ENCODE results near the gene SNX1.
"Not testable (repeated sequence)": the region's sequence is repeated elsewhere in the genome, so short reads cannot be mapped to it uniquely, and the experiment has no call there.

SNX1 gene, protein sequence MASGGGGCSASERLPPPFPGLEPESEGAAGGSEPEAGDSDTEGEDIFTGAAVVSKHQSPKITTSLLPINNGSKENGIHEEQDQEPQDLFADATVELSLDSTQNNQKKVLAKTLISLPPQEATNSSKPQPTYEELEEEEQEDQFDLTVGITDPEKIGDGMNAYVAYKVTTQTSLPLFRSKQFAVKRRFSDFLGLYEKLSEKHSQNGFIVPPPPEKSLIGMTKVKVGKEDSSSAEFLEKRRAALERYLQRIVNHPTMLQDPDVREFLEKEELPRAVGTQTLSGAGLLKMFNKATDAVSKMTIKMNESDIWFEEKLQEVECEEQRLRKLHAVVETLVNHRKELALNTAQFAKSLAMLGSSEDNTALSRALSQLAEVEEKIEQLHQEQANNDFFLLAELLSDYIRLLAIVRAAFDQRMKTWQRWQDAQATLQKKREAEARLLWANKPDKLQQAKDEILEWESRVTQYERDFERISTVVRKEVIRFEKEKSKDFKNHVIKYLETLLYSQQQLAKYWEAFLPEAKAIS

DNA sequence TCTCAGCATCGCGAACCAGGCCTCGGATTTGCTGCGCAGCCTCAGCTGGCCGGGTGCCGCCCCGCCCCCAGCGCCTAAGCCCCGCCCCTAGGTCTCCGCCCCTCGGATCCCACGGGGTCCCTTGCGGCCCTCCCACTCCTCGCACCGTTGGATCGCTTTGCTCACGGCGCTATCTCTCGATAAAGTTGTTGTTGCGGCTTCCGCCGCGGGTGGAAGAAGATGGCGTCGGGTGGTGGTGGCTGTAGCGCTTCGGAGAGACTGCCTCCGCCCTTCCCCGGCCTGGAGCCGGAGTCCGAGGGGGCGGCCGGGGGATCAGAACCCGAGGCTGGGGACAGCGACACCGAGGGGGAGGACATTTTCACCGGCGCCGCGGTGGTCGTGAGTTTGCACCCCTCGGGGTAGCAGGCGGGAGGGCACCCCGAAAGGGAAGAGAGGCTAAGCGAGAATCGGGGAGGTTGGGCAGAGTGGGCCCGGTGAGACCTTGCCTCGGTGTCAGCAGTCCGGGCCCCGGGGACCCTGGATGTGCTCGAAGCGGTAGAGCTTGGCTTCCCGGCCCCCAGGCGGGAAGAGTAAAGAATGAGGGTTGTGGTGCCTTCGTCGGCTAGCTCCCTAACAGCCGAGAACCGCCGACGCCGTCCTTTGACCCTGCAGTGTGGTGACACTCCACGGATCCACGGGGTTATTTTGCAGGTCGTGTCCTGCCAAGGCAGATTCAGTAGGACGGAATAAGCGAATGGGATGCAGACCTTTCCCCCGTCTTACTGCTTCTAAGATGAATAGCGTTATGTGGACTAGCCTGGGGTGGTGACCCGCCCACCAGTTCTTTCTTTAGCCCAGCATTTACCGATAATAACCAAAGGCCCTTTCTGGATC, at the start of gene SNX1:
TSS of gene SNX1 (plus strand) at position 188 of the 873 bp plus-strand sequence. CDS start at position 220, 32 bp downstream.
- FAIRE-seq = no peak

DNA sequence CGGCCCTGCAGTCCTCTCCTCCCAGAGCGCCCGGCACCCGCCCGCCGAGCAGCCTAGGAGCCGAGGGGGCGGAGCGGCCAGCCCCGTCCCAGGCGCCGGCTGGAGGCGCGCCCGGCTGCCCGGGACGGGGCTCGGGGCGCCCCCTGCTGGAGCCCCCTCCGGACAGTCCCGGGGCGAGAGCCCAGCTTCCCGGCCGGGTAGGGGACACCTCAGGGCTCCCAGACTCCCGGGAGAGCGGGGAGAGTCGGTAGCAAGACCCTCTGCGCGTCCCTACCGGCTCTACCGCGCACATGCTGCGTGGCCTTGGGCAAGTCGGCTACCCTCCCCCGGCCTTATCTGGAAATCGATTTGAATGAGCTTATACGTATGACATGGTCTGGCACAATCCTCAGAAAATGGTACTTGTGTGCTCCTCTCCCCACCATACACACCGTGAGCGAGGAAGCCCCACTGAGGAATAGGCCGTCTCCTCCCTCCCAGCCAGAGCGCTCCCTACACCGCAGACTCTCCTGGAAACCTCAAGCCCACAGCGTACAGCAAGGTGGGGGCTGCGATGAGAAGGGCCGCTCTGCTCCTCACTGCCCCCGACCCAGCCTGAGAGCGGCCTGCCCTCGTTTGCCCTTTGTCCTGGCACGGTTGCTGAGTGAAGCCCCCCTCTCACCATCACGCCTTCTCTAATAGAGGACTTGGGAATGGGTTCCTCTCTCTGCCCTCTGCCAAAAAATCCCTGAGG, 49.2 kb upstream of the SNX1 start, which contains the start of gene DAPK2:
TSS of gene DAPK2 (minus strand) at position 65 of the 733 bp plus-strand sequence. CDS start 6,224 bp downstream, outside the sequence.
- FAIRE-seq = no peak

DNA sequence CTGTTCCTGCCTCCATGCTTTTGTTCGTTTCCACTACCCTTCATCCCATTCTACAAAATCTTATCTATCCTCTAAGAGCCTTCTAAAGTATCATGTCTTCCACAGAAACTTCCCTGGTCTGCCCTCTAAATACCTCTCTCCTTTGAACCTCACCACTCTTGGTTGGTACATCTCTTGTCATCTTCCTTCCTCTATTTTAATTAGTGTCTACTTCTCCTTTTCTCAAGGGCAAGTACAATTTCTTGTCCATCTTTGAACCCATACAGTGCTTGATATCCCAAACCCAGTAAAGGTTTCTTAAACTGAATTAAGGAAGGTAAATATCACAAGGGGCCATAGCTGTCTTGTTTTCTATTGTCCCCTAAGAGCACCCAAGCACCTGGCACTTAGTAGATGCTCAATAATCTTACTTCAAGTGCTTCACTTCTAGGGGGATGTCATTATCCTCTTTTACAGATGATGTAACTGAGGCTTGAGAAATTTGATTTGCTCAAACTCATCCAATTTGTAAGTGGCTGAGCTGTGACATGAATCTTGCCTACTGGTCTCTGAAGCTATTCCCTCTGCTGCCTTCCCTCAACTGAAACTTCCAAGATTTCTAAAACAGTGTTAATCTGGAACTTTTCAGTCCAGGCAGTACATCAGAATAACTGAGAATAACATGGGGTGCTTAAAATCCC, 46.9 kb upstream of the SNX1 start:
- no peak for FAIRE-seq

DNA sequence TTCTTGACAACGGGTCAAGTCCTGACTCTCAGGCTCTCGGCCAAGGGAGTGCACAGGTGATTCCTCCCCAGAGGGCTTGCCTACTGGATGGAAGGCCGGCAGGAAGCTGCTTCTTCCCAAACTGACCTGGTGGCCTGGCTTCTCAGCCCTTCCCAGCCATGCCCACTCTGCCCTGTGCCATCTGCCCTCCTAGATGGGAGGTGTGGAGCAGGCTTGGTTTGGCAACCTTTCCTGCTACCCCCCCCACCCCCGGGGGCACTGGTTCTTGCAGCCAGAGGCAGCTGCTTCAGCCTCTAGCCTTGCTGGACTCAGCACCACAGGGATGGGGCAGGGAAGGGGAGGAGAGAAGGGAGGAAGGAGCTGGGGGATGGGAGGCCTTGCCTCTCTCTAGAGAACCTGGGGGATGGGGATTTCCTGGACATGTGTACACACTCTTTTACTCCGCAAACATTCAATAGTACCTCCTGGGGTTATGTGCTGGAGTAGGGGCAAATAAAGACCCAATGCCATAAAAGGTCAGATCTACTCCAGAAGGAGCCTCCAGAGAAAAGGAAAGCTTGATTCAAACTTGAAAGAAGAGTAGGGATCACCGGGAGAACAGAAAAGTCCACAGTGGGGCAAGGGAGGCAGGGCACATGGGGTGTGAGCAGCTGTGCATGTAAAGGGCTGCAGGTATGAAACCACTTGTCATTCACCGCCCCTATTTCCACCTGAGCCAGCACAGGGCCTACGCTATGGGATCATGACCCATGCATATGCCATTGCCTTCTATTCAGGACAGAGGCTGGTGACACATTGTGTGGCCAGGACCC, 45.3 kb upstream of the SNX1 start:
- FAIRE-seq = no peak

DNA sequence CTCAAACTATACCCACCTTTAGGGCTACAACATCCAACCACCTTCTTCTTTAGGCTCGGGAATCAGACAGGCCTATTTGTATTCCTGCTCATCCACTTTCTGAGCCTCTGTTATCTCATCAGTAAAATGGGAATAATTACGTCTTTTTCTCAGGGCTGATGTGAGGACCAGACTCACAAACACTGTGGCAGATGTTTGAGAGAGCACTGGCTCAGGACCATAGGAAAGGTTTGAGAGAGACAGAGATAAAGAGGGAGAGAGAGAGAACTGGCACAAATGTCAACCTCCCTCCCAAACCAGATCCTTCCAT, 44.7 kb upstream of the SNX1 start:
- no peak for FAIRE-seq

DNA sequence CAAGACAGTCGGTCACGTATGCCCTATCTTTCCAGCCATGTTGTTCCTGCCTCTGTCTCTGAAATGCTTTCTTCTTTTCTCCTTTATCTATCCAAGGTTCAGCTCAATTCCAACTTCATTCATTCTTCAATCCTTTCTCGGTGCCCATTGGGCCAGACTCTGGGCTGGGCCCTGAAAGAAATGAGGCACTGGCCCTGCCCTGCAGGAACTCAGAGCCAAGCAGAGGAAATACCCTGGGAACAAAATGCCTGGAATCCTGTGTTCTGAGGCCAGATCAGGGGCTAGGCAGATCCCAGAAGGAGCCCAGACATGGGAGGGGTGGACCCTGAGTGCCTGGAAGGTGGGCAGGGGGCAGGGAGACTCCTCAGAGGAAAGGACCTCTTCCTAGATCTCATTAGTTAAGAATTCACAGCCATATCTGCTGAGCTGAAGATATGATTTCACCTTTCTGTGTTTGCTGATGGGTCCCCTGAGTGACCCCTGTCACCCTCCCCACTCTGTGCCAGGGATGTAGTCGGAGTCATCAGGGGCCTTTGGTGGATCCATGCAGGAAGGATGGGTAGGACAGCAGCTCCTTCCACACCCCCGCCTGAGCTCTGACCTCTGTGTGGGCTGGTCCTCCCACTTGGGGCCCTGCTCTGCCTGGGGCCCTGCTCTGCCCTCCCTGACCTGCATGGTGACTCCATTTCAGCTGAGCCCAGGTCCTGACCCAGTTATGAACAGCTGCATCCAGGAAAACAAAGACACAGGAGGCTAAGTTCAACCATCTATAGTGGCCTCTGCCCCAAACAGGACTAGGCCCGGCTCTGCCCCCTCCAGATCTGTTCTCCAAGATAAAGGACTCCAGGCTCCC, 44.1 kb upstream of the SNX1 start:
- no peak for FAIRE-seq

DNA sequence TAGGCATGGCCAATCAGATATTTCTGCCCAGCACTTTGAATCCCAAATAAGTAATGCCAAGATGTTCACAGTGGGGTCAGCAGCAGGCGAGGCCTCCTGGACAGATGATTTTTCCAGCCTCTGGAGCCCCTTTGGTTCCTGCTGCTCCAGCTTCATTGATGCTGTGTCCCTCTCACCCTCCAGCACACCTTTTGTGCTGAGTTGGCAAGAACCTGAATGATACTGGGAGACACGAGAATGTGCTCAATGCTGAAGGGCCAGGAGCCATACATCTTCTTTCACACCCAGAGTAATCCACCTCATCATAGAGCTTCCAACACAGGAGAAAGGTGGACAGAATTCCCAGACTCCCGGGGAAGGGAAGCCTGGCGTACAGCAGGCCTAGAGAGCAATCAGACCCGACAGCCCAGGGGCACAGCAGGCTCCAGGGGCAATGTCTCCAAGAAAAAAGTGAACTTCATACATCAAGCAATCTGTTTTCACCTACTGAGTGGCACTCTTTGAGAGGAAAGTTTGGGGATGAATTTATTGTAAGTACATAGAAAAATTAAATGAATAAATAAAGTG, 42.8 kb upstream of the SNX1 start:
- FAIRE-seq = no peak

DNA sequence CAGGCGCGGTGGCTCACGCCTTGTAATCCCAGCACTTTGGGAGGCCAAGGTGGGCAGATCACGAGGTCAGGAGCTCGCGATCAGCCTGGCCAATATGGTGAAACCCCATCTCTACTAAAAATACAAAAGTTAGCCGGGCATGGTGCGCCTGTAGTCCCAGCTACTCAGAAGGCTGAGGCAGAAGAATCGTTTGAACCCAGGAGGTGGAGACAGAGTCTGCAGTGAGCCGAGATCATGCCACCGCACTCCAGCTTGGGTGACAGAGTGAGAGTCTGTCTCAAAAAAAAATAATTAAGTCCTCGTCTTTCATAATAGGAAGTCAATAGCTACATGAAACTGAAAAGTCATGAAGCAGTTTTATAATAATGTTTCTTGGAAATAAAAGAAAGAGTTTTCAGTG, 42.1 kb upstream of the SNX1 start:
- FAIRE-seq = not testable (repeated sequence)

DNA sequence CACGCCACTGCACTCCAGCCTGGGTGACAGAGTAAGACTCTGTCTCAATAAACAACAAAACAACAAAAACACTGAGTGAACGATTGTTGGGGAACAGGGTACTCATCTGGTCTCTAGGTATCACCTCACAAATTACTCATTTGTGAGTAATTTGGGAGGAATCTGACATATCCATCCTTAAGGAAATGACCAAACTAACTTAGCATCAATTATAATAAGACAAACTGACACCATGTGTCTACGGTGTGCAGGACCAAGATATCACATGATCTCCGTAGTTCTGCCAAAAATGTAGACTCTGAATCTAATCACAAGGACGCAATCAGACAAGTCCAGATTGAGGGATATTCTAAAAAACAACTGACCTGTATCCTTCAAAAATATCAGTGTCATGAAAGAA, 37.5 kb upstream of the SNX1 start:
- no peak for FAIRE-seq

DNA sequence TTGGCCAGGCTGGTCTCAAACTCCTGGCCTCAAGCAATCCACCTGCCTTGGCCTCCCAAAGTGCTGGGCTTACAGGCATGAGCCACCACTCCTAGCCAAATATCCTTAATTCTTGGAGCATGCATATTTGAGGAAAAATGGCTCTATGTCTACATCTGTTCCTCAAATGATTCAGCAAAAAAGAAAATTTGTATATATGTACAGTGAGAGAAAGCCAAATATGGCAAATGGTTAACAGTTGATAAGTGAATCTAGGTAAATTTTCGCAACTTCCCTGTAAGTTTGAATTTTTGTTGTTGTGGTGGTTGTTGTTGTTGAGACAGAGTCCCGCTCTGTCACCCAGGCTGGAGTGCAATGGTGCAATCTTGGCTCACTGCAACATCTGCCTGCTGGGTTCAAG, 36.7 kb upstream of the SNX1 start:
- FAIRE-seq = not testable (repeated sequence)

DNA sequence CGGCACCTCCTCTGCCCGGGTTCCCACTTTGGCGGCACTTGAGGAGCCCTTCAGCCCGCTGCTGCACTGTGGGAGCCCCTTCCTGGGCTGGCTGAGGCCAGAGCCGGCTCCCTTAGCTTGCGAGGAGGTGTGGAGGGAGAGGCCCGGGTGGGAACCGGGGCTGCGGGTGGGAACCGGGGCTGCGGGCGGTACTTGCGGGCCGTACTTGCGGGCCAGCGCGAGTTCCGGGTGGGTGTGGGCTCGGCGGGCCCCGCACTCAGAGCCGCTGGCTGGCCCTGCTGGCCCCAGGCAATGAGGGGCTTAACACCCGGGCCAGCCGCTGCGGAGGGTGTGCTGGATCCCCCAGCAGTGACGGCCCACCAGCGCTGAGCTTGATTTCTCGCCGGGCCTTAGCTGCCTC, 35.1 kb upstream of the SNX1 start:
- no peak for FAIRE-seq

DNA sequence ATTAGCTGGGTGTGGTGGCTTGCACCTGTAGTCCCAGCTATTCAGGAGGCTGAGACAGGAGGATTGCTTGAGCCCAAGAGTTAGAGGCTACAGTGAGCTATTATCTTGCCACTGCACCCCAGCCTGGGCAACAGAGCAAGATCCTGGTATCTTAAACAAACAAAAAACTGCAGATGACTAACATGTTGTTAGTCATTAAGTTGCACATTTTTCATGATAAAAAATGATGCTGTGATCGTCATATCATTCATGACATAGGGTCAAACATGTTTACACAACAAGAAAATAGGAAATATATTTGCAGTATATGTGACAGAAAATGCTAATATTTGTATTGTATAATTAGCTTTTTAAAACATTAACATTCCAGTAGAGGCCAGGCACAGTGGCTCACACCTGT, 29.3 kb upstream of the SNX1 start:
- FAIRE-seq = no peak

DNA sequence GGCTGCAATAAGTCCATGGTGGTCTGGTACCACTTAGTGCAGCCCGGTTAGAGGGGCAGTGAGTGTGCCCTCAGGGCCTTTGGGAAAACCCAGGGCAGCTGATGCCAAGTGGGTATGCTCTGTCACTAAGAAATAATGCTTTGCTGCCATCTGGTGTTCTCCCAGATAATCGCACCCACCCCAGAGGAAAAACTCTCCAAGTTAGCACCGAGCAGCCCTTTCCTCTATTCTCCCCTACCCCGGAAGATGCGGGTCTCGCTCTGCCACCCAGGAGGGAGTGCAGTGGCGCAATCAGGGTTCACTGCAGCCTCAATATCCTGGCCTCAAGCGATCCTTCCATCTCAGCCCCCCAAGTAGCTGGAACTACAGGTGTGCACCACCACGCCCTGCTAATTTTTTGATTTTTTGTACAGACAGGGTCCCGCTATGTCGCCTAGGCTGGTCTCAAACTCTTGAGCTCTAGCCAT, 28.2 kb upstream of the SNX1 start:
- no peak for FAIRE-seq

DNA sequence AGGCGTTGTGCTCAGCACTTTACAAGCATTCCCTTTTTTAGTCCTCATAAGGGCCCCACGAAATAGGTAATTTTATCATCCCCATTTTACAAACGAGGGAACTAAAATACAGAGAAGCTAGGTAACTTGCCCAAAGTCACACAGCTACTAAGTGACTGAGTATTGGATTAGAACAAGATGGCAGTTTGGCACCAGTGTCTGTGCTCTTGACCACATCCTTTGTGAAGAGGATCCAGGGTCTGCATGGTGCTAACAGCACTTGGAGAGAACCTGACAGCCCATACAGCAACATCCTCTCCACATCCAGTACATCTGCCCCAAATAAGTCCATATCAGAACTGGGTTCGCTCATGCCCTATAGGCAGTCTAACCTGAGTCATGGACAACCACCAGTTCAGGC, 27.6 kb upstream of the SNX1 start:
- FAIRE-seq = no peak

DNA sequence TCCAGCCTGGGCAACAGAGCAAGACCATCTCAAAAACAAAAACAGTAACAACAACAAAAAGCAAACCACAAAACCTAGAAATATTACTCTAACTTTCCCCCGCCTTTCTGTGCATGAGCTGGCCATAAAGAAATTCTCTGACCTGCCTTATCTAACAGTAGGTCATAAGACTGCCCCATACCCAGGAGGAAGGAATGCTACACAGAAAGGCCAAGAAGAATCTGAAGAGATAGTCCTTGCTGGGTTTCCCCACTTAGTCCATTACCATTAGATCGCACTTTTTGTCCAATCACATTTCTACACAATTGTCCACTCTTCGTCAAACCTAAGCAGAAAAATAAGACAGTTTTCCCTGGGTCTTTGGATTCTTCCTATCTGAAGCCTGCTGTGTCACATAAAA, 25.7 kb upstream of the SNX1 start:
- no peak for FAIRE-seq

DNA sequence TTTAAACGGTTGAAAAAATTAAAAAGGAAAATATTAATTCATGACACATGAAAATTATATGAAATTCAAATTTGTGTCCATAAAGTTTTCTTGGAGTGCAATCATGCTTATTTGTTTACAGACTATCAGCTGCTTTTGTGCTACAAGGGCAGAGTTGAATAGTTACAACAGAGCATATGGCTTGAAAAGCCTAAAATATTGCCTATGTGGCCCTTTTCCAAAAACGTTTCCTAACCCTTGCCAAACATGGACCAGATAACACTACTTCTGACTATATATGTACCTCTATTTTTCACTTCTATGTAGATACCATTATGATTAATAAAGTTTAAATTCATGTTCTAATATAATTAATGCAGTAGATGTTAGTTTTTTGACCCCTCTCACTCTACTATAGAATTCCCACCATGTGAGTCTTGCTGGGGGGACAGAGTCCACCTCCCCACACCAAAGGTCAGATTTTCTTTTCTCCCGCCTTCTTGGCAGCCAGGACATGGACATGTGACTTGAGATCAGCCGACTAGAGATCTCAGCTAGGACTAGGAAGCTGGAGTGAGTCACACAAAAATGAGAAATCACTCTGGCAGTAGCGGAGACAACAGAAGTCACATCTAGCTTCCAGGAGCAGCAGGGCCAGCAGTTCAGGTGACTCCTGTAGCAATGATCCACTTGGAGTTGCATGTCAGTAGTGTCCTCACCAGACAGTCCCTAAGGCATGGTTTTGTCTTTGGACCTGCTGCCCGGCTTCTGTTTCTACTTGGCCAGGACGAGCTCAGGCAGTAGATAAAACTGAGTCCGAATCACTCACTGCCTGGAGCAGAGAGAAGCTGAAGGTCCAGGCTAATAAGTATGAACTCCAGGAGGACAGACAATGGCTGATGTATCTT, 24.6 kb upstream of the SNX1 start:
- no peak for FAIRE-seq

DNA sequence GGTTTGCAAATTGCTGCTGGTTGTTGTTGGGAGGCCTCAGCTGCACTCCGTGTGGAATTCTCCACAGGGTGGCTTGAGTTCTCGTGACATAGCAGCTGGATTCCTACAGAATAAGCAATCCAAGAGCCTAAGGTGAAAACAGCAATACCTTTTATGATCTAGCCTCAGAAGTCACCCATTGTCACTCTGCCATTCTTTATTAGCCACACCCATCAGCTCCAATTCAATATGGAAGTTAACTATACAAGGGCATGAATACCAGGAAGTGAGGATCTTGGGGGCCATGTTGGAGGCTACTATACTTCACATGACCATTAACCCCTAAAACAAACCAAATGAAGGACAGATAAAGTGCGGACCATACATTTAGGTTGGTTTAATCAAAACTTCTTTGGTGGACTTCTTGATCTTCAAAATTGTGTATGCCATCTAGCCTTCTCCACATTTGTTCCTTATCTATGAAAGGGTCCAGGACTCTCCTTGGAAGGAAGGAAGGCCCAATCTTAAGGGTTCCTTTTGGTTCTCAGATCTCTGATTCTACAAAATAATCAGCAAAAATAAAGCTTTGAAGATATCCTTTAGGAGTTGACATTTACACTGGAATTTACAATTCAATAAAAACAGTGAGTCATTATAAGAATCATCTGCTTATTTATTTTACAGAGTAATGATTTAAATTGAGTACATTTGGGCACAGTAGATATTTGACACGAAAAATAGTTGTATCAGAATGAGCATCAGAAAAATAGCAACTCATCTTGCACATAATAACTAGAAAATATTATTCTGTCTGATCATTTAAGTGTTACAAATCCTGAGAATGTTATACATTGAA, 23.6 kb upstream of the SNX1 start:
- no peak for FAIRE-seq

DNA sequence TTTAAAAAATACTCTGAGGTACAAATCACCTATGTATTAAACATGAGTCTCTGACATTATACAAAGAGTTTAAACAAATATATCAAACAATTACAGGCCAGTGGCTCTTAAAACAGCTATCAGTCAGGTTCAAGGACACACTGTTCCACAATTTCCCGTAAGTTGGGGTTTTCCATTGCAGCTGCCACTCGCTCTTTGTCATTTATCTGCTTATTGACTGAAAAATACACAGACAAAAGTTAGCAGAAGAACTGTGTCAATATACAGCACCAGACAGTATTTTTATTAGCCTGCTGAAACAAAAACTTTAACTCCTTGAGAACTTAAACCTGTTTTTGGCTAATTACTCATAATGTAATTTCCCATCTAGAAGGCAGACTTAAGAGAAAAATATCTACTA, 23.0 kb upstream of the SNX1 start:
- FAIRE-seq = no peak

All from colon (tissue), 2 donors.